B cell (primary cell): Measurements from ENCODE around the gene BCAN. TPM values are rescaled to one million over a fixed set of nuclear protein-coding genes. Genes with fewer than 3 reads are reported as not detected.

ENCODE experiments used
- ATAC-seq: fragments of 200-7000 bp; cut with Tn5 transposase; one replicate; pipeline ENCODE4 v1.10.0; 2021; ENCODE audit warnings: low read depth, mild to moderate bottlenecking, moderate number of reproducible peaks, moderate library complexity
- CTCF ChIA-PET: fragments of 350-600 bp; sonication (Branson Sonifier 250); formaldehyde crosslinking; loops from one replicate; lab custom pipeline; 2021; ENCODE audit warnings: antibody characterized with exemption, inconsistent platforms; lab: Charles Lee
- POLR2A ChIA-PET: fragments of 350-600 bp; sonication (Branson Sonifier 250); formaldehyde crosslinking; loops from one replicate; lab custom pipeline; 2021; ENCODE audit warnings: antibody characterized with exemption; lab: Charles Lee
- DNase-seq: peaks from one replicate; pipeline ENCODE4 v3.0.0; 2013
- H2AFZ ChIP-seq: 2 replicates; pipeline ENCODE4 v1.6.1; 2012; ENCODE audit warnings: mild to moderate bottlenecking, low read depth, low read length; ENCODE audit not compliant: insufficient read depth, poor library complexity, severe bottlenecking
- H3K27ac ChIP-seq, 2 donors: 1 replicate in 1 of 2; 2 replicates in 1 of 2; pipeline ENCODE4 v1.5.1; 2012 to 2013; ENCODE audit warnings: low read length in 2 of 2, mild to moderate bottlenecking in 2 of 2, moderate library complexity in 1 of 2
- H3K27me3 ChIP-seq, 4 experiments: fragments of 200-600 bp in 1 of 4; sonication (generic) in 1 of 4; replicated peaks in 1 of 4; 1 replicate in 2 of 4; 2 replicates in 2 of 4; pipeline versions ENCODE4 v1.6.1 to v1.7.0; 2013 to 2016; ENCODE audit warnings: low read length in 3 of 4, mild to moderate bottlenecking in 2 of 4, mixed read lengths in 1 of 4, moderate library complexity in 1 of 4; ENCODE audit not compliant: insufficient read depth in 4 of 4, control insufficient read depth in 3 of 4; ENCODE audit errors: control extremely low read depth in 1 of 4
- H3K36me3 ChIP-seq, 2 experiments: replicated peaks in 1 of 2; 1 replicate in 1 of 2; 2 replicates in 1 of 2; pipeline versions ENCODE4 v1.6.1 to v1.7.1; 2013; ENCODE audit warnings: low read length in 1 of 2; ENCODE audit not compliant: insufficient read depth in 2 of 2, control insufficient read depth in 1 of 2; ENCODE audit errors: control extremely low read depth in 1 of 2, extremely low read depth in 1 of 2
- H3K4me1 ChIP-seq, 2 donors: fragments of 200-600 bp in 1 of 2; sonication (generic) in 1 of 2; 1 replicate in 1 of 2; 2 replicates in 1 of 2; pipeline versions ENCODE4 v1.5.1 to v1.6.1; 2013 to 2017; ENCODE audit warnings: low read length in 2 of 2; ENCODE audit not compliant: control insufficient read depth in 2 of 2, insufficient read depth in 2 of 2
- H3K4me2 ChIP-seq: replicated peaks from 2 replicates; pipeline ENCODE3; 2012; ENCODE audit warnings: mild to moderate bottlenecking, low read depth, low read length; ENCODE audit not compliant: poor library complexity, severe bottlenecking
- H3K4me3 ChIP-seq, 5 experiments: fragments of 200-600 bp in 1 of 5; sonication (generic) in 1 of 5; 1 replicate in 3 of 5; 2 replicates in 2 of 5; pipeline versions ENCODE4 v1.5.1 to v1.7.0; 2011 to 2016; ENCODE audit warnings: low read length in 4 of 5, mild to moderate bottlenecking in 4 of 5, low read depth in 2 of 5, control low read depth in 1 of 5, moderate library complexity in 1 of 5; ENCODE audit not compliant: insufficient read depth in 1 of 5; ENCODE audit errors: control extremely low read depth in 1 of 5, extremely low read depth in 1 of 5
- H3K79me2 ChIP-seq: fragments of 200-600 bp; sonication (generic); one replicate; pipeline ENCODE4 v1.6.0; 2016; ENCODE audit warnings: low read length; ENCODE audit not compliant: control insufficient read depth, insufficient read depth
- H3K9ac ChIP-seq: fragments of 200-600 bp; sonication (generic); 2 replicates; pipeline ENCODE4 v1.6.1; 2017; ENCODE audit warnings: mild to moderate bottlenecking, low read length, moderate library complexity
- H3K9me3 ChIP-seq, 3 donors: one replicate each; pipeline versions ENCODE4 v1.6.1 to v1.7.1; 2013; ENCODE audit warnings: low read length in 2 of 3; ENCODE audit not compliant: control insufficient read depth in 2 of 3, insufficient read depth in 1 of 3; ENCODE audit errors: control extremely low read depth in 1 of 3
- H4K20me1 ChIP-seq: 2 replicates; pipeline ENCODE4 v1.6.0; 2012; ENCODE audit warnings: mild to moderate bottlenecking, low read length; ENCODE audit not compliant: insufficient read depth, control insufficient read depth, poor library complexity, severe bottlenecking
- H3K27ac Mint-ChIP-seq: one replicate; pipeline ENCODE4 v1.8.0; 2021; ENCODE audit warnings: mixed read lengths
- H3K27me3 Mint-ChIP-seq: one replicate; pipeline ENCODE4 v1.8.0; 2021; ENCODE audit warnings: mixed read lengths
- H3K4me1 Mint-ChIP-seq: one replicate; pipeline ENCODE4 v1.8.0; 2021; ENCODE audit warnings: mixed read lengths
- H3K4me3 Mint-ChIP-seq: one replicate; pipeline ENCODE4 v1.8.0; 2021; ENCODE audit warnings: mixed read lengths
- H3K9me3 Mint-ChIP-seq: one replicate; pipeline ENCODE4 v1.8.0; 2022; ENCODE audit warnings: mixed read lengths; ENCODE audit not compliant: insufficient read depth
- CTCF ChIP-seq: fragments of 200-600 bp; IDR thresholded peaks from one replicate; pipeline ENCODE4 v1.8.0; 2022; ENCODE audit warnings: antibody characterized with exemption, mild to moderate bottlenecking
- EZH2 ChIP-seq: IDR thresholded peaks from 2 replicates; pipeline ENCODE4 v1.6.1; 2012; ENCODE audit warnings: borderline replicate concordance, low read depth, mild to moderate bottlenecking, moderate library complexity, low read length; ENCODE audit not compliant: insufficient read depth, poor library complexity, severe bottlenecking
- WGBS: methylation state at CpG from one replicate; pipeline ENCODE4 v1.1.5; 2013; ENCODE audit warnings: missing lambda C conversion rate; ENCODE audit not compliant: insufficient coverage; 5-methylcytosine and 5-hydroxymethylcytosine counted together
- intact Hi-C: fragments of 100-400 bp; cut with micrococcal nuclease; formaldehyde crosslinking; loops from one replicate; pipeline ENCODE4 v1.10.0; 2022
- polyA plus RNA-seq: library from polyadenylated mRNA; depleted of rRNA; stranded (reverse); fragments of >200 nt; gene quantifications from 2 replicates; pipeline ENCODE4 v1.2.3, GENCODE V29; 2012
- total RNA-seq, 2 donors: library from RNA; stranded (reverse); fragments of 120-200 nt in 1 of 2; gene quantifications; 1 replicate in 1 of 2; 2 replicates in 1 of 2; pipeline versions ENCODE4 v1.2.3 to v1.2.4, GENCODE V29; 2013 to 2022

The BCAN gene
- total and polyA plus RNA-seq, 2 donors (not counting 1 experiment from before 2014, with no cell fraction given) = not detected

DNA sequence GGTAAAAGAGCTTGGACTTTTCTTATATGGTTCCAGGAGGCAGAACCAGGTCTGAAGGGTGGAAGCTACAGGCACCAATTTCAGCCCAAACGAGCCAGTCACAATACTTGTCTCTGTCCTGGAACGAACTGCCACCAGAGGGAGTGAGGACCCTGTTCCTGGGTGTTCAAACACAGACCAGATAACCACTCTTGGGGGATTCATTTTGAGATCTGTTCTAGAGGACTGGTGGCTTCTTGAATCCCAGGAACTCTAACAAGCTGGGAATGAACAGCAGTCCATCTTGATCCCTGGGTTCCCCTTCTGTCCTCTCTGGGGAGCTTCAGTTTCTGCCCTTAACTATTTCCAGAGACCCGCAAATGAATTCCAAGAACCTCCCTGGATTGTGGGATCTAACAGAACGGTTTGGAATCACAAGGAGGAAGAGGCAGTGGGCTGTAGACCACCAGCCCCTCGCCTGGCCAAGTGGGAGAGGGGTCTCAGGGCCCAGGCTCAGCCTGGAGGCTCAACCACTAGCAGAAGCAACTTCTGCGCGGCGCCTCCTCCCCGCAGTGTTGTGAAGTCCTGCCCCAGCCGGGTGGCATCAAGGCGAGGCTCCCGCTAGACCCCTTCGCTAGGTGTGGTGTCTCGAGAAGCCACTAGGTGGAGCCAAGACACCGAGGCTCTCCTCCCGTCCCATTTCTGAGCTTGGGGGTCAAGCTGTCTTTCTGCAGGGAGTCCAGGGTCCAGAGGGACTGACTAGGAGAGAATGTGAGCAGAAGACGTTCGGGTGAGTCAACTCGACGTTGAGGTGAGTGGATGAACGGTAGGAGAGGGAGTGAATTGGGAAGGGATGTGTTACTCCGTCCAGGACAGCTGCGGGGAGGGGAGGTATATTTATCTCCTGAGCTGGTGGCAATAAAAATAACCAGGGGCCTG, 47.4 kb downstream of the BCAN start:
- Histone ChIP-seq H3K4me3 (no peak overlapping the region), H4K20me1 (no peaks in the 10 kb centered on the region), H3K9ac (no peak overlapping the region), H2AFZ (peak overlapping the region; percentile 45), H3K4me1 (peaks cover 11 to 25% of the 10 kb centered on the region in 2 donors), H3K79me2 (no peaks in the 10 kb centered on the region), H3K27me3 (peaks cover 0 to 68% (median 31%) of the 10 kb centered on the region in 4 experiments), H3K36me3 (no peaks in the 10 kb centered on the region), H3K4me2 (peak overlapping the region; percentile 37), H3K27ac (no peak overlapping the region), H3K9me3 (peaks cover 0 to 3% (median 0%) of the 10 kb centered on the region in 3 donors)
- peaks cover 48% of the 10 kb centered on the region for H3K27me3 Mint-ChIP-seq
- DNase-seq = peak; percentile 85
- H3K4me3 Mint-ChIP-seq = no peak overlapping the region
- intact Hi-C loops = loop anchor here (1.0 to 5.0 kb wide), 4 partner anchors 17 to 78 kb away; partner anchors contain the start of gene PRCC
- H3K27ac Mint-ChIP-seq = no peak overlapping the region
- H3K9me3 Mint-ChIP-seq = no peaks in the 10 kb centered on the region
- H3K4me1 Mint-ChIP-seq = peaks cover 19% of the 10 kb centered on the region
- TF ChIP-seq EZH2 (no peak), CTCF (peak; percentile 95)
- POLR2A ChIA-PET = interaction anchor here (0.6 to 1.4 kb wide), 2 partner anchors 18 to 39 kb away, joined by 3 to 7 read pairs; partner anchors contain the start of genes ISG20L2 and METTL25B
- WGBS = 5% methylated on average over 21 of the region's 23 CpGs
- peak; percentile 98 for ATAC-seq
- CTCF ChIA-PET = interaction anchor here (0.6 to 7.0 kb wide), 49 partner anchors 9 to 468 kb away, joined by 3 to 245 read pairs (median 5); partner anchors contain the start of genes CRABP2, HAPLN2, HDGF and ISG20L2
